A375 (cell line): Measurements from ENCODE around the gene POU4F2. TPM values are rescaled to one million over a fixed set of nuclear protein-coding genes. Genes with fewer than 3 reads are reported as not detected.

ENCODE experiments used
- total RNA-seq: library from RNA; depleted of rRNA; stranded (reverse); fragments of >200 nt; shearing (Covaris generic); gene quantifications from 2 replicates; pipeline ENCODE4 v1.2.3, GENCODE V29; 2014; rRNA removed

The POU4F2 gene, protein sequence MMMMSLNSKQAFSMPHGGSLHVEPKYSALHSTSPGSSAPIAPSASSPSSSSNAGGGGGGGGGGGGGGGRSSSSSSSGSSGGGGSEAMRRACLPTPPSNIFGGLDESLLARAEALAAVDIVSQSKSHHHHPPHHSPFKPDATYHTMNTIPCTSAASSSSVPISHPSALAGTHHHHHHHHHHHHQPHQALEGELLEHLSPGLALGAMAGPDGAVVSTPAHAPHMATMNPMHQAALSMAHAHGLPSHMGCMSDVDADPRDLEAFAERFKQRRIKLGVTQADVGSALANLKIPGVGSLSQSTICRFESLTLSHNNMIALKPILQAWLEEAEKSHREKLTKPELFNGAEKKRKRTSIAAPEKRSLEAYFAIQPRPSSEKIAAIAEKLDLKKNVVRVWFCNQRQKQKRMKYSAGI
- total RNA-seq: not detected in 2 replicates

DNA sequence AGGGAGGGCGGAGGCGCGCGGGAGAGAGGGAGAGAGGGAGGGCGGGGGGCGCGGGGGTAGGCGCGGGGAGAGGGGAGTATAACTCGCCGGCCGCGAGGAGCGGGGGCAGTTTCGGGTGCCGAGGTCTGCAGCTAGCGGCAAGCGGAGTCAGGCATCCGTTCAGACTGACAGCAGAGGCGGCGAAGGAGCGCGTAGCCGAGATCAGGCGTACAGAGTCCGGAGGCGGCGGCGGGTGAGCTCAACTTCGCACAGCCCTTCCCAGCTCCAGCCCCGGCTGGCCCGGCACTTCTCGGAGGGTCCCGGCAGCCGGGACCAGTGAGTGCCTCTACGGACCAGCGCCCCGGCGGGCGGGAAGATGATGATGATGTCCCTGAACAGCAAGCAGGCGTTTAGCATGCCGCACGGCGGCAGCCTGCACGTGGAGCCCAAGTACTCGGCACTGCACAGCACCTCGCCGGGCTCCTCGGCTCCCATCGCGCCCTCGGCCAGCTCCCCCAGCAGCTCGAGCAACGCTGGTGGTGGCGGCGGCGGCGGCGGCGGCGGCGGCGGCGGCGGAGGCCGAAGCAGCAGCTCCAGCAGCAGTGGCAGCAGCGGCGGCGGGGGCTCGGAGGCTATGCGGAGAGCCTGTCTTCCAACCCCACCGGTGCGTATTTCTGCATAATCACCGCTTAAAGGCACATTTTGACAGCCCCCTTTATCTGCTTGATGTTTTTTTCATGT, at the start of gene POU4F2:
Gene POU4F2, plus strand, starts transcription at position 108 of the 720 bp plus-strand sequence. Its CDS starts 248 bp downstream, at position 356.

Other genes with a start within 250 kb of the POU4F2 start
- 3.7 and 5.2 TPM in 2 replicates for gene SLC10A7, start 117.0 kb upstream of the POU4F2 start, total RNA-seq